ENCODE data around the gene UGGT2.

GRCh38 chr13:95805921-95806320 is 247.3 kb downstream of the UGGT2 start:
- TF ChIP-seq CTCF (IDR thresholded peaks at IDR 0.05), result no peak
- no peak for TF ChIP-seq POLR2A (IDR thresholded peaks at IDR 0.05)

All from lower leg skin (tissue), 3 donors.